ENCODE data around the gene OST4. TPM values are rescaled to one million over a fixed set of nuclear protein-coding genes. Genes with fewer than 3 reads are reported as not detected.

Gene OST4
- total RNA-seq, 1 donor from 2014 or later, result 379 TPM

- no peak for TF ChIP-seq CTCF (IDR thresholded peaks at IDR 0.05; ENCODE audit: unreplicated experiment)
- Mint-ChIP-seq H3K27ac (ENCODE audit: unreplicated experiment) (peak overlapping the region; percentile 16), H3K27me3 (ENCODE audit: unreplicated experiment) (peaks cover 5% of the 10 kb centered on the region), H3K4me3 (ENCODE audit: unreplicated experiment) (peak overlapping the region; percentile 98), H3K4me1 (ENCODE audit: unreplicated experiment) (peaks cover 30% of the 10 kb centered on the region), H3K9me3 (ENCODE audit: unreplicated experiment) (no peaks in the 10 kb centered on the region), H3K36me3 (ENCODE audit: low read depth, unreplicated experiment) (peaks cover 19% of the 10 kb centered on the region)
- no peak for DNase-seq (ENCODE audit: low spot score)
Observed at GRCh38 chr2:27069436-27069835, 2.0 kb downstream of the OST4 start.

GRCh38 chr2:27067385-27067784 lies 4.1 kb downstream of the OST4 start:
- H3K27me3 Mint-ChIP-seq (ENCODE audit: unreplicated experiment), result no peaks in the 10 kb centered on the region
- H3K4me1 Mint-ChIP-seq (ENCODE audit: unreplicated experiment), result peaks cover 39% of the 10 kb centered on the region
- H3K27ac Mint-ChIP-seq (ENCODE audit: unreplicated experiment), result no peak overlapping the region
- no peak for TF ChIP-seq CTCF (IDR thresholded peaks at IDR 0.05; ENCODE audit: unreplicated experiment)
- peaks cover 26% of the 10 kb centered on the region for H3K36me3 Mint-ChIP-seq (ENCODE audit: low read depth, unreplicated experiment)
- no peaks in the 10 kb centered on the region for H3K9me3 Mint-ChIP-seq (ENCODE audit: unreplicated experiment)
- no peak for DNase-seq (ENCODE audit: low spot score)
- no peak overlapping the region for H3K4me3 Mint-ChIP-seq (ENCODE audit: unreplicated experiment)

GRCh38 chr2:27065128-27065527 lies 6.3 kb downstream of the OST4 start:
- Mint-ChIP-seq H3K27ac (ENCODE audit: unreplicated experiment) (no peak overlapping the region), H3K36me3 (ENCODE audit: low read depth, unreplicated experiment) (peaks cover 27% of the 10 kb centered on the region), H3K4me1 (ENCODE audit: unreplicated experiment) (peaks cover 33% of the 10 kb centered on the region), H3K9me3 (ENCODE audit: unreplicated experiment) (no peaks in the 10 kb centered on the region), H3K27me3 (ENCODE audit: unreplicated experiment) (no peaks in the 10 kb centered on the region), H3K4me3 (ENCODE audit: unreplicated experiment) (no peak overlapping the region)
- TF ChIP-seq CTCF (IDR thresholded peaks at IDR 0.05; ENCODE audit: unreplicated experiment), result no peak
- no peak for DNase-seq (ENCODE audit: low spot score)

- Mint-ChIP-seq H3K9me3 (ENCODE audit: unreplicated experiment) (no peaks in the 10 kb centered on the region), H3K27ac (ENCODE audit: unreplicated experiment) (no peak overlapping the region)
Observed at GRCh38 chr2:27060323-27060722, 11.1 kb downstream of the OST4 start.

More at GRCh38 chr2:27060323-27060722, 11.1 kb downstream of the OST4 start:
- Mint-ChIP-seq H3K4me3 (ENCODE audit: unreplicated experiment) (no peak overlapping the region), H3K4me1 (ENCODE audit: unreplicated experiment) (peaks cover 17% of the 10 kb centered on the region), H3K27me3 (ENCODE audit: unreplicated experiment) (no peaks in the 10 kb centered on the region), H3K36me3 (ENCODE audit: low read depth, unreplicated experiment) (peaks cover 29% of the 10 kb centered on the region)
- TF ChIP-seq CTCF (IDR thresholded peaks at IDR 0.05; ENCODE audit: unreplicated experiment), result no peak
- no peak for DNase-seq (ENCODE audit: low spot score)

Measured in endothelial cell (in vitro differentiated cells).